Calu3 (cell line): Measurements from ENCODE around the gene DNAJC1. TPM values are rescaled to one million over a fixed set of nuclear protein-coding genes. Genes with fewer than 3 reads are reported as not detected.

Experiments
- BruUV-seq: library from RNA; stranded (reverse); fragments of 400-500 nt; replicated peaks from 2 replicates; lab custom pipeline; 2021; lab: Mats Ljungman, UMichigan
- CTCF ChIA-PET: fragments of 300-600 bp; sonication (Branson Sonifier 250); formaldehyde crosslinking; loops from one replicate; lab custom pipeline; 2022; ENCODE audit warnings: antibody characterized with exemption; lab: Charles Lee
- DNase-seq: peaks from one replicate; pipeline ENCODE4 v3.0.0; 2022
- H3K27ac Mint-ChIP-seq: one replicate; pipeline ENCODE4 v1.8.0; 2022; ENCODE audit warnings: mixed read lengths; ENCODE audit not compliant: unreplicated experiment
- H3K27me3 Mint-ChIP-seq: one replicate; pipeline ENCODE4 v1.8.0; 2022; ENCODE audit warnings: mixed read lengths; ENCODE audit not compliant: unreplicated experiment
- H3K36me3 Mint-ChIP-seq: one replicate; pipeline ENCODE4 v1.8.0; 2022; ENCODE audit warnings: mild to moderate bottlenecking, moderate library complexity, mixed read lengths; ENCODE audit not compliant: insufficient read depth, unreplicated experiment
- H3K4me1 Mint-ChIP-seq: one replicate; pipeline ENCODE4 v1.8.0; 2022; ENCODE audit warnings: mild to moderate bottlenecking, low read depth, mixed read lengths; ENCODE audit not compliant: unreplicated experiment
- H3K4me3 Mint-ChIP-seq: one replicate; pipeline ENCODE4 v1.8.0; 2022; ENCODE audit warnings: mild to moderate bottlenecking, low read depth, moderate library complexity, mixed read lengths; ENCODE audit not compliant: unreplicated experiment
- H3K9me3 Mint-ChIP-seq: one replicate; pipeline ENCODE4 v1.8.0; 2022; ENCODE audit warnings: low read depth, mixed read lengths; ENCODE audit not compliant: unreplicated experiment
- CTCF ChIP-seq: fragments of 200-600 bp; IDR thresholded peaks from one replicate; pipeline ENCODE4 v1.8.0; 2022; ENCODE audit warnings: antibody characterized with exemption; ENCODE audit not compliant: unreplicated experiment
- intact Hi-C: fragments of 100-400 bp; cut with micrococcal nuclease; formaldehyde crosslinking; loops from one replicate; pipeline ENCODE4 v1.10.0; 2022; ENCODE audit not compliant: unreplicated experiment
- total RNA-seq: library from RNA; stranded (reverse); gene quantifications from 2 replicates; pipeline ENCODE4 v1.2.3, GENCODE V29; 2022

Gene DNAJC1
- total RNA-seq, 1 experiment from 2014 or later: 17.0 TPM

GRCh38 chr10:21991785-21992184 is 11.7 kb downstream of the DNAJC1 start:
- Mint-ChIP-seq H3K36me3 (no peaks in the 10 kb centered on the region), H3K27ac (no peak overlapping the region), H3K27me3 (no peaks in the 10 kb centered on the region), H3K4me1 (no peaks in the 10 kb centered on the region), H3K4me3 (no peak overlapping the region), H3K9me3 (no peaks in the 10 kb centered on the region)
- intact Hi-C loops: loop anchor here (5.0 kb wide), 2 partner anchors 996 to 1076 kb away; no protein-coding TSS in a partner anchor
- BruUV-seq: no TSS peak
- DNase-seq: no peak
- CTCF ChIA-PET: no interaction called here
- no peak for TF ChIP-seq CTCF

GRCh38 chr10:21990449-21990848 is 13.1 kb downstream of the DNAJC1 start:
- BruUV-seq: no TSS peak
- intact Hi-C loops: loop anchor here (5.0 kb wide), 2 partner anchors 997 to 1077 kb away; no protein-coding TSS in a partner anchor
- H3K27ac Mint-ChIP-seq: no peak overlapping the region
- no peaks in the 10 kb centered on the region for H3K9me3 Mint-ChIP-seq
- CTCF ChIA-PET: interaction anchor here (0.6 kb wide), 1 partner anchor 530 kb away, joined by 4 read pairs; no protein-coding TSS in a partner anchor
- H3K4me3 Mint-ChIP-seq: no peak overlapping the region
- no peak for TF ChIP-seq CTCF
- H3K36me3 Mint-ChIP-seq: no peaks in the 10 kb centered on the region
- no peaks in the 10 kb centered on the region for H3K27me3 Mint-ChIP-seq
- H3K4me1 Mint-ChIP-seq: no peaks in the 10 kb centered on the region
- no peak for DNase-seq

GRCh38 chr10:21989453-21990154 is 13.9 kb downstream of the DNAJC1 start:
- CTCF ChIA-PET: no interaction called here
- Mint-ChIP-seq H3K9me3 (no peaks in the 10 kb centered on the region), H3K4me1 (no peaks in the 10 kb centered on the region), H3K27ac (no peak overlapping the region), H3K36me3 (no peaks in the 10 kb centered on the region), H3K27me3 (no peaks in the 10 kb centered on the region), H3K4me3 (no peak overlapping the region)
- intact Hi-C loops: loop anchor here (5.0 kb wide), 2 partner anchors 998 to 1078 kb away; no protein-coding TSS in a partner anchor
- no TSS peak for BruUV-seq
- peak; percentile 41 for TF ChIP-seq CTCF
- peak; percentile 41 for DNase-seq

GRCh38 chr10:21985541-21985940 is 18.0 kb downstream of the DNAJC1 start:
- TF ChIP-seq CTCF: no peak
- BruUV-seq: no TSS peak
- intact Hi-C loops: no loop called here
- no peak overlapping the region for H3K4me3 Mint-ChIP-seq
- no peaks in the 10 kb centered on the region for H3K36me3 Mint-ChIP-seq
- CTCF ChIA-PET: no interaction called here
- no peaks in the 10 kb centered on the region for H3K9me3 Mint-ChIP-seq
- H3K27ac Mint-ChIP-seq: no peak overlapping the region
- no peaks in the 10 kb centered on the region for H3K27me3 Mint-ChIP-seq
- DNase-seq: no peak
- H3K4me1 Mint-ChIP-seq: no peaks in the 10 kb centered on the region
